ENCODE results near the gene NAT9. TPM values are rescaled to one million over a fixed set of nuclear protein-coding genes. Genes with fewer than 3 reads are reported as not detected.

NAT9 gene
- total and polyA plus RNA-seq, 9 donors, result 19.7 to 87.0 (median 56.5) TPM

DNA sequence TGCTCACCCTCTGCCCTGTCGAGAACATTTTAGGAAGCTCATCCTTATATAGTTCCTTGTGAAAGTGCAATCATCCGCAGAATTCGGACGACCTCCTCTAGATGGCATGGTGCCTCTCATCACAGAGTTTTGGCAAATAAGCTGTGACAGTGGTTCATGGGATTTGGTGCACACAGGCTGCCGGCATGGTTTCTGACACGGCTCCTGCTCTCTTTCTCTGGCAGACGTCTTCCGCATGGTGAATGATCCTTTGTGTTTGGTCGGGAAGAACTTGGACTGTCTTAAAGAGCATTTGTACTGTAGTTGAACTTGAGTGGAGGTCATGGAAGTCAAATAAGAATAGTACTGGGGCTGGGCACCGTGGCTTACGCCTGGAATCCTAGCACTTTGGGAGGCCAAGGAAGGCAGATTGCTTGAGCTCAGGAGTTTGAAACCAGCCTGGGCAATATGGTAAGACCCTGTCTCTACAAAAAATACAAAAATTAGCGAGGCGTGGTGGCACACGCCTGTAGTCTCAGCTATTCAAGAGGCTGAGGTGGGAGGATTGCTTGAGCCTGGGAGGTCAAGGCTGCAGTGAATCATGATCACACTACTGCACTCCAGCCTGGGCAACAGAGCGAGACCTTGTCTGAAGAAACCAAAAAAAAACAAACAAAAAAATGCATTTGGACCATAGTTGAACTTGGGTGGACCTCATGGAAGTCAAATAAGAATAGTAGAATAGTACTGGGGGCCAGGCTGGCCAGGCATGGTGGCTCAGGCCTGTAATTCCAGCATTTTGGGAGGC is 34.7 kb upstream of the NAT9 start:
- no peaks in the 10 kb centered on the region for H3K9me3 ChIP-seq
- WGBS, 3 donors, result 84 to 85% (median 84%) methylated on average over 15 of the region's 15 CpGs

DNA sequence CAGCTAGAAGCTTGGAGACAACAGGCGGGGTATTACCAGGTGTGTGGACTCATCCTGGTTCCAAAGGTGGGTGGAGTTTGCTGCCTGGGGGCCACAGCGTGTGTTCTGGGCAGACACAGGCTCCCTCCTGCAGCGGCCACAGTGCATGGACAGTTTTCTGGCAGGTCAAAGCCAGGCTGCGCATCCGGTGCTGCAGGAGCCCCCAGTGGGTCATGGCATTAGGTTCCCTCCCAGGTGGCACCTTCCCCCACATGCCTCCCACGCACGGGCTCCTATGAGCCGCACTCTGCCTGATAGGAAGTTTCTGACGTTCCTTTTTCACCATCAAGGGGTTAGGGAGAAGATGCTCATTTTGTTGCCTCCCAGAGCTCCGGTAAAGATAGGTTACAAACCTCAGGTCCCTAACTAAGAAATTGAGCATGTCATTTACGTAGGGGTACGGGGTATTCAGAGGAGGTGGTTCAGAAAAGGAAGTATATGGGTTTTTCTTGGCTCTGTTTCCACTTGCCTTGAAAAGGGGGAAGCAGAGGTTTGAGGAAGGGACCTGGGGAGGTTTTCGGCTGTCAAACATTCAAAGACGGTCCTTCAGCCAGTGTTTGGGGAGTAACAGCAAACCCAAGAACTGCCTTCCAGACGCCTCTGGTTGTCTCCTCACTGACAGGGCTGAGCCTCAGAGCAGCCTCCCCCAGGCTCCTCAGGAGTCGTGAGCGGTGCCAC is 32.7 kb upstream of the NAT9 start:
- no peak for DNase-seq
- intact Hi-C loops (cut with DNase I), result no loop called here
- Histone ChIP-seq H3K4me3 (no peak overlapping the region), H3K9me3 (no peaks in the 10 kb centered on the region), H3K4me1 (ENCODE audit: insufficient read depth) (peaks cover 4% of the 10 kb centered on the region), H3K36me3 (no peaks in the 10 kb centered on the region), H3K27me3 (no peaks in the 10 kb centered on the region), H3K27ac (no peak overlapping the region)
- WGBS, 3 donors, result 85 to 89% (median 87%) methylated on average over 17 of the region's 17 CpGs
- TF ChIP-seq CTCF (IDR thresholded peaks at IDR 0.05) (no peak), EP300 (IDR thresholded peaks at IDR 0.05) (no peak), POLR2A (IDR thresholded peaks at IDR 0.05) (no peak)

More for the DNA sequence above, 34.7 kb upstream of the NAT9 start:
- Histone ChIP-seq H3K36me3 (no peaks in the 10 kb centered on the region), H3K4me3 (no peak overlapping the region), H3K4me1 (ENCODE audit: insufficient read depth) (peaks cover 4% of the 10 kb centered on the region), H3K27ac (no peak overlapping the region), H3K27me3 (no peaks in the 10 kb centered on the region)
- TF ChIP-seq EP300 (IDR thresholded peaks at IDR 0.05) (no peak), POLR2A (IDR thresholded peaks at IDR 0.05) (no peak), CTCF (IDR thresholded peaks at IDR 0.05) (no peak)
- no peak for DNase-seq
- intact Hi-C loops (cut with DNase I), result no loop called here

GRCh38 chr17:74807925-74808324 is 31.8 kb upstream of the NAT9 start:
- WGBS, 3 donors, result 56 to 74% (median 70%) methylated on average over 6 of the region's 6 CpGs
- no peaks in the 10 kb centered on the region for H3K27me3 ChIP-seq
- TF ChIP-seq CTCF (IDR thresholded peaks at IDR 0.05) (no peak), EP300 (IDR thresholded peaks at IDR 0.05) (no peak), POLR2A (IDR thresholded peaks at IDR 0.05) (no peak)
- H3K9me3 ChIP-seq, result no peaks in the 10 kb centered on the region
- intact Hi-C loops (cut with DNase I), result no loop called here
- no peak for DNase-seq
- no peak overlapping the region for H3K4me3 ChIP-seq
- H3K27ac ChIP-seq, result no peak overlapping the region
- H3K4me1 ChIP-seq (ENCODE audit: insufficient read depth), result peaks cover 4% of the 10 kb centered on the region
- H3K36me3 ChIP-seq, result no peaks in the 10 kb centered on the region

- H3K36me3 ChIP-seq, result no peaks in the 10 kb centered on the region
- no peak for TF ChIP-seq CTCF (IDR thresholded peaks at IDR 0.05)
- TF ChIP-seq POLR2A (IDR thresholded peaks at IDR 0.05), result no peak
- no peak for TF ChIP-seq EP300 (IDR thresholded peaks at IDR 0.05)
- WGBS, 3 donors, result 93 to 96% (median 95%) methylated on average over 13 of the region's 13 CpGs
Measured at GRCh38 chr17:74807441-74807840, 31.3 kb upstream of the NAT9 start.

More at GRCh38 chr17:74807441-74807840, 31.3 kb upstream of the NAT9 start:
- no peak overlapping the region for H3K27ac ChIP-seq
- intact Hi-C loops (cut with DNase I), result no loop called here
- H3K4me1 ChIP-seq (ENCODE audit: insufficient read depth), result peaks cover 4% of the 10 kb centered on the region
- DNase-seq, result no peak
- H3K27me3 ChIP-seq, result no peaks in the 10 kb centered on the region
- H3K9me3 ChIP-seq, result no peaks in the 10 kb centered on the region
- H3K4me3 ChIP-seq, result no peak overlapping the region
